RWPE1 (cell line): ENCODE measurements around the gene AP1G1.
"Not testable (repeated sequence)": the region's sequence is repeated elsewhere in the genome, so short reads cannot be mapped to it uniquely, and the experiment has no call there.

ENCODE experiments used
- CTCF ChIA-PET: fragments of 350-600 bp; sonication (Branson Sonifier 250); formaldehyde crosslinking; extraction: SDS; loops from one replicate; lab custom pipeline; 2021; lab: Yijun Ruan, JAX
- POLR2A ChIA-PET: fragments of 400-600 bp; formaldehyde crosslinking; extraction: SDS; loops from one replicate; lab custom pipeline; 2020; ENCODE audit warnings: antibody characterized with exemption; ENCODE audit not compliant: low non-redundant PET; lab: Yijun Ruan, JAX
- DNase-seq: peaks from one replicate; pipeline ENCODE4 v3.0.0; 2012; ENCODE audit warnings: low spot score
- H3K27ac ChIP-seq: fragments of 450-650 bp; 2 replicates; pipeline ENCODE4 v1.5.1; 2017
- TF ChIP-seq, protein P1 (sequence below): fragments of 450-650 bp; conservative IDR thresholded peaks from 2 replicates; pipeline ENCODE4 v1.5.1; 2017; ENCODE audit warnings: low read depth, mild to moderate bottlenecking

Gene AP1G1

DNA sequence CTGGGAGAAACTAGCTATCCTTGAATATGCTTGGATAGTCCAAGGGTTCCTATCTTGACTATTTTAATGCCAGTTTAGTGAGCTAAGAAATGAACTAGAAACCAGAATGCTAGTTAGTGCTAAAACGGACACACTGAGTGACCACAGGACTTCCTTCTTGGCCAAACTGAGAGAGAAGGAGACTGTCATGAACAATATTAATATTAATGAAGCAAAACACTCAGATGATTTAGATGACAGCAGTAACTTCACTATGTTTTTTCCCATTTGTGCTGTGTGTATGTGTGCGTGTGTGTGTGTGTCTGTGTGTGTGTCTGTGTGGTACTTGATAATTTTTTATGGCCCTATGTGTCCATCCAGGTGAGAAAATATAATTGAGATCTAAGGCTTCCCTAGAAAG, 34.9 kb upstream of the AP1G1 start:
- CTCF ChIA-PET, result no interaction called here
- POLR2A ChIA-PET, result interaction anchor here (0.5 kb wide), 1 partner anchor 51 kb away, joined by 5 read pairs; no protein-coding TSS in a partner anchor
- no peak overlapping the region for H3K27ac ChIP-seq
- TF ChIP-seq, protein P1, sequence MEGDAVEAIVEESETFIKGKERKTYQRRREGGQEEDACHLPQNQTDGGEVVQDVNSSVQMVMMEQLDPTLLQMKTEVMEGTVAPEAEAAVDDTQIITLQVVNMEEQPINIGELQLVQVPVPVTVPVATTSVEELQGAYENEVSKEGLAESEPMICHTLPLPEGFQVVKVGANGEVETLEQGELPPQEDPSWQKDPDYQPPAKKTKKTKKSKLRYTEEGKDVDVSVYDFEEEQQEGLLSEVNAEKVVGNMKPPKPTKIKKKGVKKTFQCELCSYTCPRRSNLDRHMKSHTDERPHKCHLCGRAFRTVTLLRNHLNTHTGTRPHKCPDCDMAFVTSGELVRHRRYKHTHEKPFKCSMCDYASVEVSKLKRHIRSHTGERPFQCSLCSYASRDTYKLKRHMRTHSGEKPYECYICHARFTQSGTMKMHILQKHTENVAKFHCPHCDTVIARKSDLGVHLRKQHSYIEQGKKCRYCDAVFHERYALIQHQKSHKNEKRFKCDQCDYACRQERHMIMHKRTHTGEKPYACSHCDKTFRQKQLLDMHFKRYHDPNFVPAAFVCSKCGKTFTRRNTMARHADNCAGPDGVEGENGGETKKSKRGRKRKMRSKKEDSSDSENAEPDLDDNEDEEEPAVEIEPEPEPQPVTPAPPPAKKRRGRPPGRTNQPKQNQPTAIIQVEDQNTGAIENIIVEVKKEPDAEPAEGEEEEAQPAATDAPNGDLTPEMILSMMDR, result no peak
- no peak for DNase-seq

DNA sequence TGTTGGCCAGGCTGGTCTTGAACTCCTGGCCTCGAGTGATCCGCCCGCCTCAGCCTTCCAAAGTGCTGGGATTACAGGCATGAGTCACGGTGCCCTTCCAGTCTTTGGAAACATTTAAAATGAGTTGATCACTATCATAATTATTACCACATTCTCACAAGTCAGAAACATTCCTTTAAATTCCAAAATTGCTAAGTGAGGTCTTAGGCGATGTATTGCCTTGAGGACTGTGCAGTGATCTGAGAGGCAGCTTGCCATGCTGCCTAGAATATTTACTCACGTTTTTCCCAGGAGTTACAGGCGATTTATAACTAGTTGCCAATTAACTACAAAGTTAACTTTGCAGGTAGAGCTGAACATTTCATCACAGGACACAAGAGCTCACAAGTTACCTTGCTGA, 31.4 kb upstream of the AP1G1 start:
- TF ChIP-seq, protein P1, result no peak
- CTCF ChIA-PET, result interaction anchor here (0.6 kb wide), 1 partner anchor 95 kb away, joined by 3 read pairs; no protein-coding TSS in a partner anchor
- no peak overlapping the region for H3K27ac ChIP-seq
- POLR2A ChIA-PET, result no interaction called here
- no peak for DNase-seq

DNA sequence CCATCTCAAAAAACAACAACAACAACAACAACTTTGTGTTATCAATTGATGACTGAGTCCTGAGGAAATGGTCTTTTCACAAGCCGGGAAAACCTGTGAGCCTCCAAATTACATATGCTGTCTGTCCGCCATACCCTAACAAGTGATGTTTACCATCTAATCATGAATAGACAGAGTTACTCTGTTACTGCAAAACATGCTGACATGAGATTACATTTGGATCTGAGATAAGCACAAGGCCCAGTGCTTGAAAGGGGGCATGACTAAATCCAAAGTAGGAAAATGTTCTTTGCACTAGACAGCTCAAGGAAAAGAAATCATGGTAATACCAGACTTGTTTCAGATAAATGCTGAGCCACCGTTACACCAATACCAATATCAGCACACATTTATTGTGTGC, 28.5 kb upstream of the AP1G1 start:
- no peak for DNase-seq
- TF ChIP-seq, protein P1, result no peak
- CTCF ChIA-PET, result no interaction called here
- POLR2A ChIA-PET, result no interaction called here
- no peak overlapping the region for H3K27ac ChIP-seq

DNA sequence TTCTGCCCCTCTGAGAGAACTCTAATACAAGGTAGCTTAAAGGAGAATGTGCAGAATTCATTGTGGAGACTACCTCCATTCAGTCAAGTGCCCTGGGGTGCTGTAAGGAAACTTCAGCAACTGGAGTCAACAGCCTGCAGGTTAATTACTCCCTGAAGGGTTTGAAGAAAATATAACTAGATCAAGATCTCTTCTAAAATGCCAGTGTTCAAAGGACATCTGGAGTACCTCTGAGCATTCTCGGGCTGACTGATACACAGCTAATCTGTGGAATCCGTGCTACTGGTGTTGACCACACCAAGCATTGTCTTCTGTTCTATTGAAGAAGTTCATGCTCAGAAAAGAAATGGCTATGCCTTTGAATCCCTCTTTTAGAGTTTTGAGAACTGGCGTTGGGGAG, 25.7 kb upstream of the AP1G1 start:
- DNase-seq, result no peak
- TF ChIP-seq, protein P1, result no peak
- ChIA-PET CTCF (no interaction called here), POLR2A (no interaction called here)
- no peak overlapping the region for H3K27ac ChIP-seq

DNA sequence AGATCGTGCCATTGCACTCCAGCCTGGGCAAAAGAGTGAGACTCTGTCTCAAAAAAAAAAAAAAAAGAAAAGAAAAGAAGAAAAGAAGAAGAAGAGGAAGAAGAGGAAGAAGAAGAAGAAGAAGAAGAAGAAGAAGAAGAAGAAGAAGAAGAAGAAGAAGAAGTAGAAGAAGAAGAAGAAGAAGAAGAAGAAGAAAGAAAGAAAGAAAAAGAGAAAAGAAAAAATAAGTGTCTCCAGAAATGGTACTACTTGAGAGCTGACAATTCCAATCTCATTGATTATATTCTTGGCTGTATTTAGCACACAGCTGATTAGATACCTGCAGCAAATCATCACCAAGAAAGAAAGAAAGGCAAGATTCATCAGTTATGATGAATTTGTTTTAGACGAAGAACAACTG, 23.5 kb upstream of the AP1G1 start:
- CTCF ChIA-PET, DNase-seq, H3K27ac ChIP-seq, POLR2A ChIA-PET: not testable (repeated sequence)

DNA sequence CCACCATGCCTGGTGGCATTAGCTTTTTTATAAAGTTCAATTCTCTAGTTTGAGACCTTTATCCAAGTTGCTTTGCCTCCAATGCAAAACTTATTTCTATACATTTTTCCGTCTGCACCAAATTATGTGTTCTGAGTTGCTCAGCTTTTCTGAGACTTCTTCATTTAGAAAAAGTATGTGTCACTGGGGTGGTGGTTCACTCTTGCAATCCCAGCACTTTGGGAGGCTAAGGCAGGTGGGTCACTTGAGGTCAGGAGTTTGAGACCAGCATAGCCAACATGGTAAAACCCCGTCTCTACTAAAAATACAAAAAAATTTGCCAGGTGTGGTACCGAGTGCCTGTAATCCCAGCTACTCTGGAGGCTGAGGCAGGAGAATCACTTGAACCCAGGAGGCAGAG, 23.1 kb upstream of the AP1G1 start:
- POLR2A ChIA-PET, CTCF ChIA-PET: not testable (repeated sequence)

DNA sequence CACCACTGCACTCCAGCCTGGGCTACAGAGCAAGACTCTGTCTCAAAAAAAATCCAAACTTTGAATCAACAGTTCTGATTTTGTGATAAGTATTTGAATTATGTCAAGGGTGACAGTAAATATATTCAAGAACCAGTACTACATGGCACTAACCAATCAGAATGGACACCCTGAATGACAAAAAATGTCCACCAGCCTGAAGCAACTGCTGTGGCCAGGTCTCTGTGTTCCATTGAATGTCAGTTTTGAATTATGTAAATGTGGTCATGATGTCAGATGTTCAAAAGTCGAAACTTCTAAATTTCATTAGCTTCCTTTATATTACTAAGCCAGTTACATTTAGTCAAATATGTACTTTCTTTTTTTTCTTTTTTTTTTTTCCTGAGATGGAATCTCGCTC, 21.7 kb upstream of the AP1G1 start:
- POLR2A ChIA-PET, result no interaction called here
- TF ChIP-seq, protein P1, result no peak
- CTCF ChIA-PET, result no interaction called here

More for the DNA sequence above, 23.1 kb upstream of the AP1G1 start:
- not testable (repeated sequence) for H3K27ac ChIP-seq, DNase-seq

DNA sequence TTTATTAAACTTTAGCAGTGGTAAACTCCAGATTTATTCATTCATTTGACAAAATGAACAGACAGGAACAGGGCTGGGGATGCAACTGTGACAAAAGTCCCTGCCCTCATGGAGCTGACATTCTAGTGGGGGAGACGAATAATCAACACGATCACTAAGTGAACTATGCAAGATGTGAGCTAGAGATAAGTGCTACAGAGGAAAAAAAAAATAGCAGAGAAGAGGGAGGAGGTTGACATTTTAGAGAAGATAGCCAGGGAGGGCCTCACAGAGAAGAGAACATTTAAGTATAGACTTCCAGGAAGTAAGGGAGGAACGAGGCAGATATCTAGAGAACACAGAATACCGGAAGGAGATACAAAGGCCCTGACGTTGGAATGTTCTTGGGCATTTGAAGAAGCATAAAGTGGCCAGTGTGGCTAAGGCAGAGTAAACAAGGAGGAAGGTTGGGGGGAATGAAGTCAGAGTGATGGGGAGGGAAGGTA, 17.9 kb upstream of the AP1G1 start:
- DNase-seq, result no peak
- ChIA-PET POLR2A (no interaction called here), CTCF (no interaction called here)
- no peak overlapping the region for H3K27ac ChIP-seq
- TF ChIP-seq, protein P1, result no peak

More for the DNA sequence above, 21.7 kb upstream of the AP1G1 start:
- DNase-seq, result no peak
- no peak overlapping the region for H3K27ac ChIP-seq

DNA sequence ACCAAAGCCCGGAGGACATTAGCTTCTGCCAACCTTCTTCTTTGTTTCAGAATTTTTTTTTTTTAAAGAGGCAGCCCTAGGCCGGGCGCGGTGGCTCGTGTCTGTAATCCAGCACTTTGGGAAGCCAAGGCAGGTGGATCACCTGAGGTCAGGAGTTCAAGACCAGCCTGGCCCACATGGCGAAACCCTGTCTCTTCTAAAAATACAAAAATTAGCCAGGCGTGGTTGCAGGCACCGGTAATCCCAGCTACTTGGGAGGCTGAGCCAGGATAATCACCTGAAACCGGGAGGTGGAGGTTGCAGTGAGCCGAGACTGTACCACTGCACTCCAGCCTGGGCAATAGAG, 8.5 kb upstream of the AP1G1 start:
- H3K27ac ChIP-seq, DNase-seq, POLR2A ChIA-PET: not testable (repeated sequence)
- CTCF ChIA-PET, result interaction anchor here (0.6 kb wide), 1 partner anchor 1139 kb away, joined by 4 read pairs; no protein-coding TSS in a partner anchor
